G401 (cell line): ENCODE measurements around the gene NUP62. TPM values are rescaled to one million over a fixed set of nuclear protein-coding genes. Genes with fewer than 3 reads are reported as not detected.

Source experiments
- DNase-seq: peaks from one replicate; pipeline ENCODE4 v3.0.0-alpha.2; 2015; ENCODE audit warnings: low spot score
- in situ Hi-C: cut with HindIII; loops from 2 replicates; pipeline ENCODE4 v1.10.0; 2016; ENCODE audit warnings: low sequenced_read_pairs, mixed read lengths
- total RNA-seq: library from RNA; depleted of rRNA; stranded (reverse); fragments of >200 nt; shearing (Covaris generic); gene quantifications from 2 replicates; pipeline ENCODE4 v1.2.3, GENCODE V29; 2014

NUP62 gene
- total RNA-seq, 1 experiment from 2014 or later = 86.1 TPM

- in situ Hi-C loops = no loop called here
- no peak for DNase-seq
Measured at GRCh38 chr19:49887665-49888509, 41.4 kb downstream of the NUP62 start.

GRCh38 chr19:49887037-49887664 is 42.2 kb downstream of the NUP62 start:
- in situ Hi-C loops = no loop called here
- no peak for DNase-seq

GRCh38 chr19:49884760-49885159 is 44.5 kb downstream of the NUP62 start:
- in situ Hi-C loops = no loop called here
- no peak for DNase-seq

GRCh38 chr19:49884109-49884508 is 45.2 kb downstream of the NUP62 start:
- DNase-seq = no peak
- in situ Hi-C loops = no loop called here

- in situ Hi-C loops = no loop called here
- DNase-seq = no peak
Measured at GRCh38 chr19:49883094-49883493, 46.2 kb downstream of the NUP62 start.

GRCh38 chr19:49882643-49883042 is 46.7 kb downstream of the NUP62 start:
- DNase-seq = no peak
- in situ Hi-C loops = no loop called here

- in situ Hi-C loops = no loop called here
- DNase-seq = no peak
Measured at GRCh38 chr19:49881672-49882394, 47.5 kb downstream of the NUP62 start.

GRCh38 chr19:49881186-49881585 is 48.1 kb downstream of the NUP62 start:
- in situ Hi-C loops = no loop called here
- DNase-seq = no peak

GRCh38 chr19:49880162-49880869 is 49.0 kb downstream of the NUP62 start:
- in situ Hi-C loops = no loop called here
- DNase-seq = no peak

- in situ Hi-C loops = no loop called here
- no peak for DNase-seq
Measured at GRCh38 chr19:49879243-49879963, 49.9 kb downstream of the NUP62 start.

- in situ Hi-C loops = no loop called here
- no peak for DNase-seq
Measured at GRCh38 chr19:49878744-49879070, 50.6 kb downstream of the NUP62 start.

- DNase-seq = peak; percentile 95
- in situ Hi-C loops = no loop called here
Measured at GRCh38 chr19:49877879-49878743, 51.2 kb downstream of the NUP62 start.

- DNase-seq = peak; percentile 100
- in situ Hi-C loops = no loop called here
Measured at GRCh38 chr19:49877020-49877878, 52.1 kb downstream of the NUP62 start, which contains the start of the genes AKT1S1 and TBC1D17. Gene AKT1S1 (minus strand): TSS chr19:49877355. CDS start chr19:49873295, 4,060 bp downstream. Gene TBC1D17 (plus strand): TSS chr19:49877702. CDS start chr19:49877724, 22 bp downstream.

- peak; percentile 99 for DNase-seq
- in situ Hi-C loops = no loop called here
Measured at GRCh38 chr19:49876422-49877019, 52.8 kb downstream of the NUP62 start.

- in situ Hi-C loops = no loop called here
Measured at GRCh38 chr19:49875857-49876421, 53.4 kb downstream of the NUP62 start.

GRCh38 chr19:49875177-49875576 is 54.1 kb downstream of the NUP62 start:
- DNase-seq = no peak
- in situ Hi-C loops = no loop called here

More at GRCh38 chr19:49875857-49876421, 53.4 kb downstream of the NUP62 start:
- peak; percentile 76 for DNase-seq
